ENCODE measurements around the gene P2RY6.

Gene P2RY6

DNA sequence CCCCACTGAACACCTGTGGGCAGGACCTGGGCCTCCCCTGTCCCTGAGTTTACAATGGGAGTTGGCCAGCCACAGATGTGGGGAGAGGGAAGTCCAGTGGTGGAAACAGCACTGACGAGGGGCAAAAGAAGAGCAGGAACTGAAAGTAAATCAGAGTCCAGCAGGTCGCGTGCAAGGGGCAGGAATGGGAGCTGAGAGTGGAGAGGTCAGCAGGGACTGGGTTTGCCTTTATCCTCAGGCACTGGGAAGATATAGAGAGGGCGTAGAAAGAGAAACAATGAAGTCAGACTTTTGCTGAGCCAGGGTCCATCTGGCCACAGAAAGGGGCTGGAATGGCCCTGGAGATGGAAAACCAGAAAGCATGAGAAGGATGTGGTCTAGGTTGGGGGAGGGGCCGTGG lies 8.5 kb downstream of the P2RY6 start:
- no peak for DNase-seq (ENCODE audit: low spot score)

DNA sequence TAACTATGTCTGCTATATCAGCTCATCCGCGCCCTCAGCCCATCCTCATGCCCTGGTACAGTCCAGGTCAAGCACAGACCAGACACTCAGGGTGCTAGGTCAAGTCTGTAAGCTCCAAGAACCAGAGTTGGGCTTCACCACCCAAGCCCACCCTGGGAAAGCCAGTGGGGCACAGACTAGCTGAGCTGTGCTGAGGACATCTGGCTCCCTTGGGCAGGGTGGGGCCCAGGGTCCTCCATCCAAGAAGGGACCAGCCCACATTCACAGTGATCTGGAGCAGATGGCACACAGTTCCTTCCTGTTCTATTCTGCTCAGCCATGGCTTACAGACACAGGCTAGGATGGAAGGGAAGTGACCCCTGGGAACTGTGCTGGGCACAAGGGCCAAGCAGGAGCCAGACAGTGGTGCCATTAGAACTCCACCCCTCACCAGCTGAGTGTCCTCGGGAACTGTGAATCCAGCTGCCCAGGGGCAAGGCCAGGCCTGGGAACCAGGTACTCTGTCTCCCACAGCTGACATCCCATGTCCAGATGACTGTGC lies 9.1 kb downstream of the P2RY6 start:
- no peak for DNase-seq (ENCODE audit: low spot score)

GRCh38 chr11:73281796-73282660 lies 9.9 kb downstream of the P2RY6 start:
- DNase-seq (ENCODE audit: low spot score): no peak

GRCh38 chr11:73283276-73284000 lies 11.3 kb downstream of the P2RY6 start:
- DNase-seq (ENCODE audit: low spot score): no peak

DNA sequence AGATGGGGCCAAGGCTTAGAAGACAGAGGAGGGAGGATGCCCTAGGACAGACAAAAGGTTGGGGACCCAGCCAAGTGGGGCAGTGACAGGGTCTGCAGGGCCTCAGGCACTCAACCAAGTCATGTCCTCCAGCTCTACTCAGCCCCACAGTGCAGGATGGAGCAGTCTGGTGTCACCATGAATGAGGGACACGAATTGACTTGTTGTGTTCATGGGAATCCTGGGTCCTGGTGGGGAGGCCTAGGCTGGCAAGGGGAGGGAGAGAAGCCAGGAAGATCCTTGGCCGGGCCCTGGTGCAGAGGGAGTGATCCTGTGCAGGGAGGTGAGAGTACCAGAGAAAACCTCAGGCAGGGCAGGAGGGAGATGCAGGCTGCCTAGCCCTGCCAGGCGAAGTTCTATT lies 12.0 kb downstream of the P2RY6 start:
- no peak for DNase-seq (ENCODE audit: low spot score)

DNA sequence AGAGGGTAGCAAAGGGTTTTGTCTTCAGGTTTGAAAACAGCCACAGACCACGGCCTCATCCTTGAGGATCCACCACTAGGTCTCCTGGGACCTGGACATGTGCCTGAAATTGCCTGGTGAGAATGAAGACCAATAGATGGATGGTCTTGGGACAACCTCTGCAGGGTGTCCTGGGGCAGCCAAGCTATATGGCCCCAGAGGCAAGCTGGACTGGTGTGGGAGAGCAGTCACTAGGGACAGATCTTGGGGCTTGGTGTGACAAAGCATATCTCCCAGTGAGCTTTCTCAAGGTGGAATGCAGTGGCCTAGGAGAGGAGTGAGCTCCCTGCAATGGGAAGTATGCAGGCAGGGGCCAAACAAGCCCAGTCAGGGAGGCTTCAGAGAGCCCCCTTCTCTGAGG lies 13.6 kb downstream of the P2RY6 start:
- DNase-seq (ENCODE audit: low spot score): no peak

DNA sequence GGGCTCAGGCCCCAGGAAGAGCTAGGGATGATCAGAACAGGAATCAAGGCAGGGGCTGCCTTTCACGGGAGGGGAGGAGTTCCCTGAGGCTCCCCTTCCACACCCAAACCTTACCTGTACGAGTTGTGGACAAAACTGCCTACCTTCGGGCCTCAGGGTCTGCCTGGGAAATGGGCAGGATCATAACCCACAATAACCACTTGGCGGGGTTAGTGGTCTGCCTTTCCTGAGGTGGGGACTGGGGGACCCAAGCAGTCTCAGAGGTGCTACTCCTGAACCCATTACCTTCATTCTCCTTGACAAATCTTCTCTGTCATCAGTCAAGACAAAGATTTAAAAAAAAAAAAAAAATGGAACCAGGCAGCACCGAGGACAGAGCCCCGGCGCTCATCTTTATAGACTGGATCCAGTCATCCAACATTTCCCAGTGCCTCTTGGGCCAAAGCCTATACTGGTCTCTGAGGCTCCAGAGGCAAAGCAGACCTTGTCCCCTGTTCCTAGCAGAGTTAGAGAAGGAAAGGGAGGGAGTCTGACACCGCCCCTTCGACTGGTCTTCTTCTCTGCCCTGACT lies 14.2 kb downstream of the P2RY6 start:
- DNase-seq (ENCODE audit: low spot score): no peak

- no peak for DNase-seq (ENCODE audit: low spot score)
Observed at GRCh38 chr11:73287400-73288101, 15.4 kb downstream of the P2RY6 start.

DNA sequence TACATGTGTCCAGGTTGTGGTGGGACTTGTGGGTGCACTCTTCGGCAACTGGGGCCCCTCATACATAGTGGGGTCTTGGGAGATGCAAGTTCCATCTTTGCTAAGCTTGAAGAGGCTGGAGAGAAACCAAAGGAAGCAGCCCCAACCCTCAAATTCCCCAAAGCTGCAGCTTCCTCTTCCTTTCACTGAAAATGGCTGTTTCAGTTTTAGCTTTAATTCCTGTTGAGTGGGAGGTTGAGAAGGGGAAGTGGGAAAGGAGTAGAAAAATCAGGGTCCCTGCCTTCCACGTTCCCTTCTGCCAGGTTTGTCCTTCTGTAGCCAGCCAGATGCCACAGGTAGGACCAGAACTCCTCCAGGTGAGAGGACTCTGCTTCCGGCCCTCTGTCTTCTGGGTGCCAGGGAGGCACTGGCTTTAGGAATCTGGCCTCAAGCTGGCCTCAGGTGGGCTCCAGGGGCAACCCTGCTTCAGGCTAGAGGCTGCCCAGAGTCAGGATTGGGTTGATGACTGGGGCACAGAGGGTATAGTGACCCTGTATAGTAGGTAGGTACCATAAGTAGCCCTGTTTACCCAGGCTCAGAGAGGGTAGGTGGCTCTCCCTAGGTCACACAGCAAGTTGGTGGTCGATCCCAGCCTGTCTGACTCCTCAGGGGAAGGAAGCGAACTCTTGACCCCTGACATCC lies 16.2 kb downstream of the P2RY6 start:
- DNase-seq (ENCODE audit: low spot score): no peak

- DNase-seq (ENCODE audit: low spot score): peak; percentile 90
Observed at GRCh38 chr11:73288873-73289707, 17.0 kb downstream of the P2RY6 start.

DNA sequence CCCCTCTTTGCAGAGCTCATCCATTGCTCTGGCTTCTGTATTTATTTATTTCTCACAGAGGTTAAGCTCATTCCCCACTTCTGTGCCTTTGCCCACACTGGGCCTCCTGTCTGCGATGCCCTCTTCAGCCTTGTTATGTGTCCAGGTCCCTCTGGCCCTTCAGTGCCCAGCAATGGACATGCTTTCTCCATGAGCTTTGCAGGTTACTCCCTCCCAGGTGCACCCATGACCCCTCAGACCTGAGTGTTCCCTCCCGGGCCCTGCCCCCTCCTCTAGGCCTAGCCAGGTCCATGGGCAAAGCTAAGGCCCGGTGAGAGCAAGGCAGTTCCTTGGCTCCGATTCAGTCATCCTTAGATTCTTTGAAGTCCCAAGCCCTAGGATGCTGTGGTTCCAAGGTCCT lies 18.4 kb downstream of the P2RY6 start:
- DNase-seq (ENCODE audit: low spot score): no peak

DNA sequence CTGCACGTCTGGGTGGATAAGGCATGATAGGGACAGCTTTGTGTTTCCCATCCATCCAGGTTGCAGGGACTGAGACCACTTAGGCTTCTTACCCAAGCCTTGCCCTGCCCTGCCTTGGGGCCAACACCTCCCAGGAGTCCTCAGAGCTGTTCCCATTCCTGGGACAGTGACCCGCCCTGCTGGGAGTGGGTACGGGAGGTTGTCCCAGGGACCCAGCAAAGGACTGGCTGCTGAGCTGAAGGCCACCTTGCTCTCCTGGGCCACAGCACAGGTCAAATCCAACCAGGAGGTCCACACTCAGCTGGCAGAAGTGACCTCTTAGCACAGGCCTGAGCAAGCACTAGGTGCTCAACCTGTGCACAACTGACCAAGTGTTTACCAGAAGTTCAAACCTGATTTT lies 19.1 kb downstream of the P2RY6 start:
- no peak for DNase-seq (ENCODE audit: low spot score)

DNA sequence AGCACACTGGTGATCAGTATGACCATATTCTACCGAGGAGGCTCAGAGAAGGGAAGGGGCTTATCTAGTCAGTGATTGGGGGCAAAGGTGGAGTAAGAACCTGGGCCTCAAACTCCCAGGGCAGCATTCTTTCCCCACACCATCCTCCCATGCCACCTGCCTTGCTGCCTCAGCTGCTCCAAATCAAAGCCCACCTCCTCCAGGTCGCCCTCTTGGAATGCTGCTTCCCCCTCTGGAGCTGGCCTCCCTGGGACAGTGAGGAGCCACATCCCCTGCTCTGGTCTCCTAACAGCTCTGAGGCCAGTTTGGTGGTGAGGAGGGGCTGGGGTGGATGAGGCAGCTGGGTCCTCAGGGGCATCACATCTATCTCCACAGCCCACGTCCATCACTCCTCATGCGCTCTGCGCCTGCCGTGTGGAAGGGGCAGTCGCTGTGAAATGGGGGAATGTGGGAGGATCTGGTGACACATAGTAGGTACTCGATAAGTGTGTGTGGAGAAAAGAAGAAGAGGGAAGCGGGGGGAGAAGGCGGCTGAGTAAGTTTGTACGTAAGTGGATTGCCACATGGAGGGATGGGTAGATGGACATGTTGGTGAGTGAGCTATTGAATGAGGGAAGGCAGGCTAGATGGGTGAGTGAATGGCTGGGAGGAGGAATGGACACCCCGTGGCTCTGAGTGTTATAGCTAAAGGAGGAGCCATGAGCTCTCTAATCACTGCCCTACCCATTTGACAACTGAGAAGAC lies 19.8 kb downstream of the P2RY6 start:
- DNase-seq (ENCODE audit: low spot score): no peak

DNA sequence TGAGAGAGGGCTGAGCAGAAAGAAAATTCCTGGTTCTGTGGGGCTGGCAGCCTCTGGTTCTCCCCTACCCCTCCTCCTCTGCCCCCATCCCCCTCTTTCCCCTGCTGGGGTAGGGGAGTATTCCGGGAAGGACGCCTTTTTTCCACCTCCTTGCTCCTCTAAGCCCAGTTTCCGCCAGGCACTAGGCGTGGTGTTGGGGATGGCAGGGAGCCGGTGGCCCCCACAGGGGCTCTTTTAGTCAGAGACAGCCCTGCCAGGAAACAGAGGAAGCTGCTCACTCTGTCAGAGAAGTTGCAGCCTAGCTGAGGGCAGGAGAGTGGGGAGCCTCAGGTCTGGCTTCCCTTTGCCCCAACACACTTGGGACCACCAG lies 20.4 kb downstream of the P2RY6 start:
- no peak for DNase-seq (ENCODE audit: low spot score)

DNA sequence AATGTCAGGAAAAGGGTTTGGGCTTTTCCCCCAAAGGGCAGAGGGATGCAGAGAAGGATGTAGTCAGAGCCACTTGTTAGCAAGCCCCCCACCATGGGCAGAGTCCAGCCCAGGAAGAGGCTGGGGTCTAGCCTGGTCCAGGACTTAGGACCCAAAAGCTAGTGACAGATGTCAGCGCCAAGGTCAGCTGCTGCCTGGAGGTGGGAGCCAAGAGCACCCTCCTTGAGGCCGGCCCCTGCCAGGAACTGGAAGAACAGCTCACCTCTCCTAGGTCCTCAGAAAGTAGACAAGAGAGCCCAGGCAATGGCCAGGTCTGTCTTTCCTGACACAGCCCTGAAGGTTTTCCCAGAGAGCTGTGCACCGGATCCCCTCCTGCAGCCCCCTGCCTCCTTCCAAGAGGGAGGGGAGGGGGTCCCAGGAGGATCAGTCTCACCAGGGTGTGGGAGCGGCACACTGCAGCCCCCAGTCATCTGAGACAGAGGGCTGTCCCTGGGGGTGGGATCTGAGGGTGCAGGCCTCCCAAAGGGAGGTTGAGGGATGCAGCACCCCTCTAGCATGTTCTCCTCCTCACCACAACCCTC lies 21.3 kb downstream of the P2RY6 start:
- DNase-seq (ENCODE audit: low spot score): no peak

DNA sequence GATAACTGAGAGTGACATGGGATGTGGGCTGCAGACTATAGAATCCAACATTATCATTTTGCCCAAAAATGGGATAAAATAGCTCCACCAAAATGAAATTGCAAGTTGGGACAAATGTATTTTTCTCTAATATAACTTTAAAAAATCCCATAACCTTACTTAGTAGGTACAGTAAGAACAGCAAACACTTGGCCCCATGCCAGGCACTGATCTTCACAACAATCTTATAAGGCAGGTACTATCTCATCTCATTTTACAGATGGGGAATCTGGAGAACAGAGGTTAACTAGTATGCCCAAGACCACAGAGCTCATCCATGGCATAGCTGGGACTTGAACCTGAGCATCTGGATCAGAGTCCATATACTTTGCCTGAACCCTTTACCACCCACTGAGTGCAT lies 22.5 kb downstream of the P2RY6 start:
- no peak for DNase-seq (ENCODE audit: low spot score)

DNA sequence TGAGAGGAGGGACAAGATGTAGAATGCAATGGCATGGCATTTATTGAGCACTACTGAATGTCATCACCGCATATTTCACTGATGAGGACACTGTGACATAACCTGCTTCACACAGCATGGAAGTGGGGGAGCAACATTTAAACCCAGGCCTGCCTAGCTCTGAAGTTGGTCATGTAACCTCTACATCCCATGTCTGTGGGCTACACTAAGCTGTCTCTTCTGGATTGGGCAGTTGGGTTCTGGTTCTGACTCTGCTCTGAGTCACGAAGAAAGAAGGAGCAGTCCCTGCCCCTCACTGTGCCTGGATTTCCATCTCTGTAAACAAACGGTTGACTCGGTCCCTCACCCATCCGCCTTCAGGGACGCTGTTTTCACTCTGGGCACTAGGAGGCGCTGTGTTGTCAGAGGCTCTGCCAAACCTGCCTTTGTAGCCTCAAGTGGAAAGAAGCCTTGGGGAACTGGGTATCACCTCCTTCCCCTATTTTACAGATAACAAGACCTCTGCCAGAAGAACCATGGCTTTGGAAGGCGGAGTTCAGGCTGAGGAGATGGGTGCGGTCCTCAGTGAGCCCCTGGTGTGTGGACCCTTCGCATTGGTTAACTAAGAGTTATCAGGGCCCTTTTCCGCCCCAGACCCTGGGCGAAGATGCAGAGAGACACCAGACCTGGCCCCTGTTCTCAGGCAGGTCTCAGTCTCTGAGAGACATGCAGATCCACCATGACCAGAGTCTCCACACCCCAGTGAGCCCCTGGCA lies 23.3 kb downstream of the P2RY6 start:
- DNase-seq (ENCODE audit: low spot score): peak; percentile 80

- DNase-seq (ENCODE audit: low spot score): no peak
Observed at GRCh38 chr11:73295996-73296318, 23.8 kb downstream of the P2RY6 start.

Data from D341Med (cell line).